SU-DHL-6 (cell line): ENCODE results near the gene COQ9.

ENCODE experiments used
- H2AFZ ChIP-seq: fragments of 200-600 bp; sonication (generic); 2 replicates; pipeline ENCODE4 v1.6.1; 2014; ENCODE audit warnings: low read depth, mild to moderate bottlenecking, moderate library complexity, mixed read lengths, antibody characterized with exemption, low read length; ENCODE audit not compliant: severe bottlenecking
- H3F3A ChIP-seq: fragments of 200-600 bp; shearing (Covaris generic); 2 replicates; pipeline ENCODE4 v1.6.0; 2016; ENCODE audit warnings: antibody characterized with exemption, mild to moderate bottlenecking; ENCODE audit not compliant: insufficient read depth
- H3K27ac ChIP-seq: fragments of 200-600 bp; sonication (generic); 2 replicates; pipeline ENCODE4 v1.5.1; 2016; ENCODE audit warnings: low read depth, mild to moderate bottlenecking, low read length, moderate library complexity, mixed read lengths
- H3K27me3 ChIP-seq: fragments of 200-600 bp; sonication (generic), shearing (Covaris generic); 2 replicates; pipeline ENCODE4 v1.6.0; 2014; ENCODE audit warnings: mild to moderate bottlenecking, low read length
- H3K36me3 ChIP-seq: fragments of 200-600 bp; sonication (generic); 2 replicates; pipeline ENCODE4 v1.6.1; 2014; ENCODE audit warnings: mild to moderate bottlenecking, low read length, mixed read lengths
- H3K4me2 ChIP-seq: fragments of 300-600, 200-600 bp; shearing (Covaris generic), sonication (generic); 2 replicates; pipeline ENCODE4 v1.6.0; 2014; ENCODE audit warnings: low read length, low read depth, mild to moderate bottlenecking; ENCODE audit not compliant: poor library complexity, severe bottlenecking
- H3K4me3 ChIP-seq: fragments of 200-600 bp; sonication (generic); 2 replicates; pipeline ENCODE4 v1.5.1; 2014; ENCODE audit warnings: antibody characterized with exemption, low read length, mild to moderate bottlenecking, mixed read lengths; ENCODE audit not compliant: insufficient read depth, poor library complexity, severe bottlenecking
- H3K79me2 ChIP-seq: fragments of 200-600 bp; sonication (generic); 2 replicates; pipeline ENCODE4 v1.6.1; 2014; ENCODE audit warnings: mild to moderate bottlenecking, low read length, moderate library complexity; ENCODE audit not compliant: insufficient read depth
- H3K9ac ChIP-seq: fragments of 200-600 bp; sonication (generic); 2 replicates; pipeline ENCODE4 v1.7.0; 2014; ENCODE audit warnings: mild to moderate bottlenecking, low read length
- H3K9me2 ChIP-seq: fragments of 200-600 bp; sonication (generic); replicated peaks from 2 replicates; pipeline ENCODE4 v1.6.1; 2014; ENCODE audit warnings: low read length; ENCODE audit not compliant: insufficient read depth
- H3K9me3 ChIP-seq: fragments of 200-600 bp; sonication (generic); 2 replicates; pipeline ENCODE4 v1.6.1; 2014; ENCODE audit warnings: low read length, mixed read lengths; ENCODE audit not compliant: insufficient read depth
- H4K20me1 ChIP-seq: fragments of 200-600 bp; sonication (generic); 2 replicates; pipeline ENCODE4 v1.6.1; 2014; ENCODE audit warnings: low read depth, mild to moderate bottlenecking, antibody characterized with exemption, low read length, moderate library complexity, mixed read lengths
- CTCF ChIP-seq: fragments of 200-600 bp; sonication (generic); IDR thresholded peaks from one replicate; pipeline ENCODE4 v1.5.1; 2017; ENCODE audit warnings: antibody characterized with exemption, mild to moderate bottlenecking, low read length, moderate library complexity; ENCODE audit not compliant: insufficient read depth, poor library complexity, severe bottlenecking
- EZH2phosphoT487 ChIP-seq: fragments of 200-600 bp; sonication (generic), shearing (Covaris generic); conservative IDR thresholded peaks from 2 replicates; pipeline ENCODE4 v1.6.1; 2018; ENCODE audit warnings: mild to moderate bottlenecking, antibody characterized with exemption, low read length, moderate library complexity, mixed read lengths

COQ9 gene

GRCh38 chr16:57407521-57408353 lies 39.5 kb upstream of the COQ9 start:
- Histone ChIP-seq H2AFZ (no peak overlapping the region), H3K9me2 (no peaks in the 10 kb centered on the region), H3K27ac (no peak overlapping the region), H4K20me1 (no peaks in the 10 kb centered on the region), H3K79me2 (no peaks in the 10 kb centered on the region), H3K9ac (no peak overlapping the region), H3K9me3 (no peaks in the 10 kb centered on the region), H3K4me2 (no peak overlapping the region), H3K4me3 (no peak overlapping the region), H3K36me3 (no peaks in the 10 kb centered on the region), H3F3A (no peaks in the 10 kb centered on the region), H3K27me3 (no peaks in the 10 kb centered on the region)
- TF ChIP-seq CTCF (no peak), EZH2phosphoT487 (no peak)

- no peaks in the 10 kb centered on the region for H3K9me2 ChIP-seq
- H3F3A ChIP-seq: no peaks in the 10 kb centered on the region
- H3K4me2 ChIP-seq: no peak overlapping the region
- no peaks in the 10 kb centered on the region for H3K79me2 ChIP-seq
- H3K9me3 ChIP-seq: no peaks in the 10 kb centered on the region
- H3K4me3 ChIP-seq: no peak overlapping the region
- no peak overlapping the region for H3K9ac ChIP-seq
- H3K27ac ChIP-seq: no peak overlapping the region
- H3K27me3 ChIP-seq: no peaks in the 10 kb centered on the region
- H4K20me1 ChIP-seq: no peaks in the 10 kb centered on the region
- TF ChIP-seq CTCF (no peak), EZH2phosphoT487 (no peak)
- H3K36me3 ChIP-seq: no peaks in the 10 kb centered on the region
- H2AFZ ChIP-seq: no peak overlapping the region
These were observed 38.2 kb upstream of the COQ9 start for GRCh38 chr16:57409065-57409464.

DNA sequence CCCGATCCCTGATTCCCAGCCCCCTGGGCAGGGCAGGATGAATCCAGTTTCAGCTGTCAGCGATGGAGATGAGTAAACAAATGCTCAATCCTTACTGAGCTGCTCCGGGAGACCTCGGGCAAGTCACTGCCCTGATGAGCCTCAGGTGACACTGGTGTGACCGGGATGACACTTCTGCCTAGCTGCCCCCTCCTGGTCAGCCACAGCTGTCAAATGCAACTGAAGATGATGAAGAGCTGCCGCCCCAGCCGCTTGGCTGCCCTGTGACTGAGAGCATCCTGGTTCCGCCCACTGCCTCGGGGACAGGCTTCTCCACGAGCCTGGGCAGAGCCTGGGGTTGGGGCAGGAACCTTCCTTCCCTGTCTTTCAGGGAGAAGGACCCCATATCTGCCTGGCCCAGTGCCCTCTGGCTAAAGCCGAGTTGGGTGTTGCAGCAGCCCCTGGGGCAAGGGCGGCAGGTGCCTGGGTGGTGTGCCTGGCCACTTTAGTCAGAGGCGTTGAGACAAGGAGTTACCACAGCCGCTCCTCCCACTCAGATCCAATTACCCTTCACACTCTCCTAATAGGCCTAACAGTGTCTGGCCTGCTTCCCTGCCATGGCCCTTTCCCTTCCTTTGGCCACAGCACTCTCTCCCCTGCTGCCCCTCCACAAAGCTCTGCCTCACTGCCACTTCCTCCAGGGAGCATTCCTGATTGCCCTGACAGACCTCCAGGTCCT lies 37.2 kb upstream of the COQ9 start:
- Histone ChIP-seq H2AFZ (no peak overlapping the region), H3K27me3 (no peaks in the 10 kb centered on the region), H3K4me2 (no peak overlapping the region), H4K20me1 (no peaks in the 10 kb centered on the region), H3K9me3 (no peaks in the 10 kb centered on the region), H3F3A (no peaks in the 10 kb centered on the region), H3K79me2 (no peaks in the 10 kb centered on the region), H3K4me3 (no peak overlapping the region), H3K9me2 (no peaks in the 10 kb centered on the region), H3K36me3 (no peaks in the 10 kb centered on the region), H3K27ac (no peak overlapping the region), H3K9ac (no peak overlapping the region)
- no peak for TF ChIP-seq CTCF
- no peak for TF ChIP-seq EZH2phosphoT487
